Neutrophil (primary cell): ENCODE measurements around the gene SMTNL1.

Experiments
- H3K27ac ChIP-seq: fragments of 200-600 bp; sonication (generic); 2 replicates; pipeline ENCODE4 v1.5.1; 2016; ENCODE audit warnings: mild to moderate bottlenecking, moderate library complexity
- H3K27me3 ChIP-seq: fragments of 200-600 bp; sonication (generic); 2 replicates; pipeline ENCODE4 v1.6.0; 2016; ENCODE audit warnings: mild to moderate bottlenecking
- H3K36me3 ChIP-seq: fragments of 200-600 bp; sonication (generic); 2 replicates; pipeline ENCODE4 v1.5.1; 2017
- H3K4me1 ChIP-seq, 2 experiments: fragments of 200-600 bp in 1 of 2; sonication (generic) in 1 of 2; 1 replicate in 1 of 2; 2 replicates in 1 of 2; pipeline versions ENCODE4 v1.5.1 to v1.6.1; 2013 to 2016; ENCODE audit warnings: low read depth in 1 of 2, low read length in 1 of 2, mild to moderate bottlenecking in 1 of 2, moderate library complexity in 1 of 2; ENCODE audit not compliant: control insufficient read depth in 1 of 2, insufficient read depth in 1 of 2
- H3K4me3 ChIP-seq, 2 experiments: fragments of 200-600 bp in 1 of 2; sonication (generic) in 1 of 2; 1 replicate in 1 of 2; 2 replicates in 1 of 2; pipeline ENCODE4 v1.5.1; 2013 to 2016; ENCODE audit warnings: low read depth in 1 of 2, low read length in 1 of 2, mild to moderate bottlenecking in 1 of 2, moderate library complexity in 1 of 2
- H3K9me3 ChIP-seq: fragments of 200-600 bp; sonication (generic); 2 replicates; pipeline ENCODE4 v1.5.1; 2016
- TF ChIP-seq, protein P1 (sequence below): fragments of 200-600 bp; sonication (generic); IDR thresholded peaks from 2 replicates; pipeline ENCODE4 v1.5.1; 2016; ENCODE audit warnings: antibody characterized with exemption

SMTNL1 gene

GRCh38 chr11:57511741-57512430, 25.5 kb upstream of the SMTNL1 start:
- H3K27ac ChIP-seq: no peak overlapping the region
- no peak overlapping the region for H3K4me3 ChIP-seq
- peaks cover 17% of the 10 kb centered on the region for H3K27me3 ChIP-seq
- peaks cover 24 to 25% of the 10 kb centered on the region in 2 experiments for H3K4me1 ChIP-seq
- TF ChIP-seq, protein P1, sequence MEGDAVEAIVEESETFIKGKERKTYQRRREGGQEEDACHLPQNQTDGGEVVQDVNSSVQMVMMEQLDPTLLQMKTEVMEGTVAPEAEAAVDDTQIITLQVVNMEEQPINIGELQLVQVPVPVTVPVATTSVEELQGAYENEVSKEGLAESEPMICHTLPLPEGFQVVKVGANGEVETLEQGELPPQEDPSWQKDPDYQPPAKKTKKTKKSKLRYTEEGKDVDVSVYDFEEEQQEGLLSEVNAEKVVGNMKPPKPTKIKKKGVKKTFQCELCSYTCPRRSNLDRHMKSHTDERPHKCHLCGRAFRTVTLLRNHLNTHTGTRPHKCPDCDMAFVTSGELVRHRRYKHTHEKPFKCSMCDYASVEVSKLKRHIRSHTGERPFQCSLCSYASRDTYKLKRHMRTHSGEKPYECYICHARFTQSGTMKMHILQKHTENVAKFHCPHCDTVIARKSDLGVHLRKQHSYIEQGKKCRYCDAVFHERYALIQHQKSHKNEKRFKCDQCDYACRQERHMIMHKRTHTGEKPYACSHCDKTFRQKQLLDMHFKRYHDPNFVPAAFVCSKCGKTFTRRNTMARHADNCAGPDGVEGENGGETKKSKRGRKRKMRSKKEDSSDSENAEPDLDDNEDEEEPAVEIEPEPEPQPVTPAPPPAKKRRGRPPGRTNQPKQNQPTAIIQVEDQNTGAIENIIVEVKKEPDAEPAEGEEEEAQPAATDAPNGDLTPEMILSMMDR: no peak
- H3K36me3 ChIP-seq: no peaks in the 10 kb centered on the region
- H3K9me3 ChIP-seq: no peaks in the 10 kb centered on the region

DNA sequence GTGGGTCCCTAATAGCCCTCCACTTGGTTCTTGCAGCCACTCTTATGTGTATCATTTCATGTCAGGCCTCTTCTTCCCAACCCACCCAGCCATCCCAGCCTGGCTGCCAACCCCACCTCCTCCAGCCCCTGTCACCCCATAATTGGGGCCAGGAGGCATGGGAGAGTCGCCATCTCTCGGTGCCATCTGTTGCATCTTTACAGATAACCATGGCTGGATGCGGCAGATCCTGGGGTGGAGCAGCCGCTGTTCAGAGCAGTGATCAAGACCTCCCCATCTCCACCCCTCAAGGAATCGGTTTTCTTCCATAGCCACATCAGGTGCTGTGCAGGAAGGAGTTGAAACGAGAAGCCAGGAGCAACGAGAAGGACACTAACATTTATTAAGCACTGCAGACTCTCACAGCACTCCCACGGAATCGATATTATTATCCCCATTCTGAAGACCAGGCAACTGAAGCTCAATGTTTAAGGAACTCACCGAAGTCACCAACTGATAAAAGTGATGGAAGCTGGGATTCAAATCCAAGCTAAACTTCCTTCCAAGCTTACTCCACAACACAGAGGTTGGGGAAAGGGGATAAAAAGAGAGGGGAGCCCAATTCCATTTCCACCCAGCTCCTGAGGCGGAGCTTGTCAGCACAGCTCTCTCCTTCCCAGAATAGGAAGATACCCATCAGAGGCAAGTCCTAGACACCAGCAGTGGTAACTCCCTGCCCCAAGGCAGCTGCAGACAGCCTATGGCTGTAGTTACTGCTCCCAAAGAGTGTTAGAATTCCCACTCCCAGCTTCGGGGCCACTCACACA, 24.5 kb upstream of the SMTNL1 start:
- H3K27ac ChIP-seq: no peak overlapping the region
- H3K4me3 ChIP-seq: no peak overlapping the region
- peaks cover 17% of the 10 kb centered on the region for H3K27me3 ChIP-seq
- TF ChIP-seq, protein P1: no peak
- H3K4me1 ChIP-seq: peaks cover 24 to 25% of the 10 kb centered on the region in 2 experiments
- H3K9me3 ChIP-seq: no peaks in the 10 kb centered on the region
- no peaks in the 10 kb centered on the region for H3K36me3 ChIP-seq

GRCh38 chr11:57513452-57513795, 24.0 kb upstream of the SMTNL1 start:
- H3K36me3 ChIP-seq: no peaks in the 10 kb centered on the region
- H3K4me1 ChIP-seq: peaks cover 24 to 25% of the 10 kb centered on the region in 2 experiments
- no peak overlapping the region for H3K27ac ChIP-seq
- no peak overlapping the region for H3K4me3 ChIP-seq
- peaks cover 17% of the 10 kb centered on the region for H3K27me3 ChIP-seq
- TF ChIP-seq, protein P1: no peak
- H3K9me3 ChIP-seq: no peaks in the 10 kb centered on the region

GRCh38 chr11:57513911-57514537, 23.4 kb upstream of the SMTNL1 start:
- no peaks in the 10 kb centered on the region for H3K36me3 ChIP-seq
- H3K27me3 ChIP-seq: peaks cover 17% of the 10 kb centered on the region
- TF ChIP-seq, protein P1: no peak
- H3K27ac ChIP-seq: no peak overlapping the region
- no peaks in the 10 kb centered on the region for H3K9me3 ChIP-seq
- H3K4me3 ChIP-seq: peak overlapping the region; percentile 61 to 69
- peaks cover 24 to 25% of the 10 kb centered on the region in 2 experiments for H3K4me1 ChIP-seq

DNA sequence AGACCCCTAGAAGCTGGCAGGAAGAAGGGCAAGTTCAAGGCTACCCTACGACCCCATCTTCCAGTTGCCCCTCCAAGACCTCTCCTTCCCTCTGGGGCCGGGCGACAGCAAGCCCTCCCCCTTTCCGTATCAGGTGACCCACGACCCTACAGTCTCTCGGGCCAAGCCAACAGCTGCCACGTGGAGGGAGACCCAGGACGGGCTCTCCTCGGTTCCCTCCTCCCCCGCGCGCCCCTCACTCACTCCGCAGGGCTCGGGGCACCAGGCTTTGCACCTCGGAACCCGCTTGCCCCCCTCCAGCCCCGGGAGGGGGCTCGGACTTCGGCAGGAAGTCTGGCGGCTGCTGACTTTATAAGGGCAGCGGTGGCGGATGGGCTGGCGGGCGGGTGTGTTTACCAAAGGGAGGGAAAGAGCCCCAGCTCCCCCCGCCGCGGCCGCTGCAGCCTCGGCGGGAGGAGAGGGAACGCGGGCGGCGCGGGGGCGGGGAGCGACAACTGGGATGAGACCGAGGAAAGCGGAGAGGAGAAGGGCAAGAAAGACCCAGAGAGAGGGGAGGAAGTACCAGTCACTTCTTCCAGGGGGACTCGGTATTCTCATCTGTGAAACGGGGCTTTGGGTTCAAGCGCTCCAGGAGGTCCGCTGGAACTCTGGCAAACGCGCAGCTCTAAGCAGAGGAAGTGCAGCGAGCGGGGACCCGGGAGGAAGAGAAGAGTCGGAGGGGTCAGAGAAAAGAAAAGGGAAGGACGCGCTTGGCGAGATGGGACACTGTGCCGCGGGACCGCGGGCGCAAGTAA, 22.7 kb upstream of the SMTNL1 start:
- Histone ChIP-seq H3K36me3 (no peaks in the 10 kb centered on the region), H3K27ac (no peak overlapping the region), H3K4me1 (peaks cover 24 to 25% of the 10 kb centered on the region in 2 experiments), H3K4me3 (peak overlapping the region; percentile 61 to 69), H3K27me3 (peaks cover 17% of the 10 kb centered on the region), H3K9me3 (no peaks in the 10 kb centered on the region)
- TF ChIP-seq, protein P1: no peak
